HepG2 (cell line): ENCODE data around the gene TMEM250. TPM values are rescaled to one million over a fixed set of nuclear protein-coding genes. Genes with fewer than 3 reads are reported as not detected.

Source experiments
- CAMTA2 ChIP-seq: sonication (generic); formaldehyde crosslinking; IDR thresholded peaks from 2 replicates; pipeline ENCODE4 v1.4.0; 2020; ENCODE audit warnings: mild to moderate bottlenecking, missing genetic modification reagents, borderline replicate concordance
- EED ChIP-seq: sonication (generic); formaldehyde crosslinking; IDR thresholded peaks from 2 replicates; pipeline ENCODE4 v1.5.0; 2020; ENCODE audit warnings: mild to moderate bottlenecking, missing genetic modification reagents
- GPN1 ChIP-seq: sonication (generic); formaldehyde crosslinking; IDR thresholded peaks from 2 replicates; pipeline ENCODE4 v1.5.1; 2020; ENCODE audit warnings: missing genetic modification reagents, borderline replicate concordance
- HCFC1 ChIP-seq: fragments of 150-350 bp; IDR thresholded peaks from 2 replicates; pipeline ENCODE4 v1.6.1; 2014; ENCODE audit warnings: low read depth, low read length
- ISX ChIP-seq: sonication (generic); formaldehyde crosslinking; conservative IDR thresholded peaks from 2 replicates; pipeline ENCODE4 v1.5.0; 2020; ENCODE audit warnings: missing genetic modification reagents
- JUNB ChIP-seq: sonication (generic); formaldehyde crosslinking; IDR thresholded peaks from 2 replicates; pipeline ENCODE4 v1.8.0; 2022; ENCODE audit warnings: missing genetic modification reagents, mild to moderate bottlenecking, borderline replicate concordance
- KDM3A ChIP-seq: IDR thresholded peaks from 2 replicates; pipeline ENCODE4 v1.6.1; 2018; ENCODE audit warnings: low read depth, missing compliant biosample characterization
- KLF16 ChIP-seq, 2 experiments: sonication (generic) in 1 of 2; formaldehyde crosslinking in 1 of 2; IDR thresholded peaks; 2 replicates each; pipeline versions ENCODE4 v1.6.1 to v1.8.0; 2016 to 2023; ENCODE audit warnings: missing genetic modification reagents in 2 of 2, missing compliant biosample characterization in 1 of 2
- MED8 ChIP-seq: sonication (generic); formaldehyde crosslinking; IDR thresholded peaks from 2 replicates; pipeline ENCODE4 v1.8.1; 2023; ENCODE audit warnings: mild to moderate bottlenecking, missing genetic modification reagents; ENCODE audit not compliant: insufficient replicate concordance
- MTA3 ChIP-seq: sonication (generic); formaldehyde crosslinking; IDR thresholded peaks from 2 replicates; pipeline ENCODE4 v1.4.0; 2020; ENCODE audit warnings: missing genetic modification reagents
- RORA ChIP-seq: sonication (generic); formaldehyde crosslinking; IDR thresholded peaks from 2 replicates; pipeline ENCODE4 v1.5.0; 2020; ENCODE audit warnings: mild to moderate bottlenecking, missing genetic modification reagents, moderate library complexity
- THRA ChIP-seq: sonication (generic); formaldehyde crosslinking; IDR thresholded peaks from 2 replicates; pipeline ENCODE4 v1.4.0; 2020; ENCODE audit warnings: missing genetic modification reagents, borderline replicate concordance
- YEATS2 ChIP-seq: sonication (generic); formaldehyde crosslinking; IDR thresholded peaks from 2 replicates; pipeline ENCODE4 v1.4.0; 2020; ENCODE audit warnings: missing genetic modification reagents, borderline replicate concordance
- ZBTB33 ChIP-seq: sonication (generic); formaldehyde crosslinking; IDR thresholded peaks from 2 replicates; pipeline ENCODE4 v1.4.0; 2020; ENCODE audit warnings: missing genetic modification reagents
- ZBTB7A ChIP-seq: sonication (generic); formaldehyde crosslinking; IDR thresholded peaks from 2 replicates; pipeline ENCODE4 v1.8.0; 2022; ENCODE audit warnings: mild to moderate bottlenecking, missing genetic modification reagents
- ZNF337 ChIP-seq: sonication (generic); formaldehyde crosslinking; IDR thresholded peaks from 2 replicates; pipeline ENCODE4 v1.5.1; 2020; ENCODE audit warnings: missing genetic modification reagents, low read depth, mild to moderate bottlenecking, borderline replicate concordance
- ZNF619 ChIP-seq: sonication (generic); formaldehyde crosslinking; IDR thresholded peaks from 2 replicates; pipeline ENCODE4 v1.4.0; 2020; ENCODE audit warnings: mild to moderate bottlenecking, missing genetic modification reagents
- ZSCAN30 ChIP-seq: sonication (generic); formaldehyde crosslinking; IDR thresholded peaks from 2 replicates; pipeline ENCODE4 v1.5.0; 2020; ENCODE audit warnings: mild to moderate bottlenecking, missing genetic modification reagents
- polyA plus RNA-seq, 8 experiments: library from polyadenylated mRNA; depleted of rRNA in 3 of 8; stranded (reverse) in 7 of 8; unstranded in 1 of 8; fragments of >200 nt; fragmentation: Illumina TruSeq in 4 of 8; extraction: Trizol in 4 of 8; gene quantifications; 2 replicates each; pipeline versions ENCODE4 v1.2.1 to v1.2.3, GENCODE V29; 2011 to 2016; ENCODE audit warnings: low read depth in 4 of 8, missing spikeins in 1 of 8, mixed read lengths in 1 of 8; ENCODE audit not compliant: insufficient read depth in 1 of 8
- total RNA-seq, 5 experiments: library from RNA; depleted of rRNA; stranded (reverse); fragments of >200 nt; fragmentation: Illumina TruSeq; extraction: Trizol; gene quantifications; 2 replicates each; pipeline ENCODE4 v1.2.3, GENCODE V29; 2016; ENCODE audit warnings: low read depth in 1 of 5
- TF ChIP-seq, protein P1 (sequence below): sonication (generic); formaldehyde crosslinking; IDR thresholded peaks from 2 replicates; pipeline ENCODE4 v1.4.0; 2020; ENCODE audit warnings: missing genetic modification reagents, borderline replicate concordance

The TMEM250 gene
- total and polyA plus RNA-seq, 2 of the 13 experiments (the other 11 are each of a cell fraction or from before 2014, with no cell fraction given): 5.5 to 13.9 TPM

- TF ChIP-seq ZBTB33 (CRISPR knock-in tag) (peak; percentile 36; the same call in 1 of the 2 replicates), ZBTB7A (no peak), MED8 (CRISPR knock-in tag) (no peak), HCFC1 (no peak), RORA (CRISPR knock-in tag) (no peak), KDM3A (no peak; the same call in 1 of the 2 replicates), JUNB (CRISPR knock-in tag) (no peak), ZNF337 (CRISPR knock-in tag) (no peak), MTA3 (no peak), KLF16 (CRISPR knock-in tag; IDR thresholded peaks at IDR 0.05) (no peak), EED (CRISPR knock-in tag) (peak; percentile 76), ISX (no peak; the same call in 1 of the 2 replicates), YEATS2 (CRISPR knock-in tag) (no peak), ZSCAN30 (no peak), THRA (0 out of 2 replicates have a peak, but pooled peaks have one; percentile 20), ZNF619 (CRISPR knock-in tag) (no peak), GPN1 (no peak), CAMTA2 (no peak; the same call in 1 of the 2 replicates)
- TF ChIP-seq, protein P1, sequence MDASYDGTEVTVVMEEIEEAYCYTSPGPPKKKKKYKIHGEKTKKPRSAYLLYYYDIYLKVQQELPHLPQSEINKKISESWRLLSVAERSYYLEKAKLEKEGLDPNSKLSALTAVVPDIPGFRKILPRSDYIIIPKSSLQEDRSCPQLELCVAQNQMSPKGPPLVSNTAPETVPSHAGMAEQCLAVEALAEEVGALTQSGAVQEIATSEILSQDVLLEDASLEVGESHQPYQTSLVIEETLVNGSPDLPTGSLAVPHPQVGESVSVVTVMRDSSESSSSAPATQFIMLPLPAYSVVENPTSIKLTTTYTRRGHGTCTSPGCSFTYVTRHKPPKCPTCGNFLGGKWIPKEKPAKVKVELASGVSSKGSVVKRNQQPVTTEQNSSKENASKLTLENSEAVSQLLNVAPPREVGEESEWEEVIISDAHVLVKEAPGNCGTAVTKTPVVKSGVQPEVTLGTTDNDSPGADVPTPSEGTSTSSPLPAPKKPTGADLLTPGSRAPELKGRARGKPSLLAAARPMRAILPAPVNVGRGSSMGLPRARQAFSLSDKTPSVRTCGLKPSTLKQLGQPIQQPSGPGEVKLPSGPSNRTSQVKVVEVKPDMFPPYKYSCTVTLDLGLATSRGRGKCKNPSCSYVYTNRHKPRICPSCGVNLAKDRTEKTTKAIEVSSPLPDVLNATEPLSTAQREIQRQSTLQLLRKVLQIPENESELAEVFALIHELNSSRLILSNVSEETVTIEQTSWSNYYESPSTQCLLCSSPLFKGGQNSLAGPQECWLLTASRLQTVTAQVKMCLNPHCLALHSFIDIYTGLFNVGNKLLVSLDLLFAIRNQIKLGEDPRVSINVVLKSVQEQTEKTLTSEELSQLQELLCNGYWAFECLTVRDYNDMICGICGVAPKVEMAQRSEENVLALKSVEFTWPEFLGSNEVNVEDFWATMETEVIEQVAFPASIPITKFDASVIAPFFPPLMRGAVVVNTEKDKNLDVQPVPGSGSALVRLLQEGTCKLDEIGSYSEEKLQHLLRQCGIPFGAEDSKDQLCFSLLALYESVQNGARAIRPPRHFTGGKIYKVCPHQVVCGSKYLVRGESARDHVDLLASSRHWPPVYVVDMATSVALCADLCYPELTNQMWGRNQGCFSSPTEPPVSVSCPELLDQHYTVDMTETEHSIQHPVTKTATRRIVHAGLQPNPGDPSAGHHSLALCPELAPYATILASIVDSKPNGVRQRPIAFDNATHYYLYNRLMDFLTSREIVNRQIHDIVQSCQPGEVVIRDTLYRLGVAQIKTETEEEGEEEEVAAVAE (CRISPR knock-in tag): 0 out of 2 replicates have a peak, but pooled peaks have one; percentile 18
Observed at GRCh38 chr9:136119061-136119882, 597 bp upstream of the TMEM250 start (continued).
